H9 (cell line): ENCODE measurements around the gene BNIP5. TPM values are rescaled to one million over a fixed set of nuclear protein-coding genes. Genes with fewer than 3 reads are reported as not detected.
A peak's percentile ranks its signal among the peaks of the same experiment; 100 is the strongest.

Experiments used
- DNase-seq: peaks from one replicate; pipeline ENCODE4 v3.0.0-alpha.2; 2017
- H2AFZ ChIP-seq: one replicate; pipeline ENCODE4 v1.6.1; 2013; ENCODE audit warnings: mild to moderate bottlenecking, low read length, control low read depth, moderate library complexity
- H2AK5ac ChIP-seq: 2 replicates; pipeline ENCODE4 v1.6.1; 2013; ENCODE audit warnings: low read length, control low read depth, mixed read lengths; ENCODE audit not compliant: insufficient read length
- H2BK120ac ChIP-seq: one replicate; pipeline ENCODE4 v1.6.1; 2013; ENCODE audit warnings: low read depth, mild to moderate bottlenecking, low read length, control low read depth, inconsistent platforms; ENCODE audit not compliant: poor library complexity, severe bottlenecking
- H2BK12ac ChIP-seq: 2 replicates; pipeline ENCODE4 v1.6.1; 2013; ENCODE audit warnings: low read length, control low read depth, mixed read lengths, low read depth; ENCODE audit not compliant: insufficient read length
- H2BK15ac ChIP-seq: 2 replicates; pipeline ENCODE4 v1.6.1; 2013; ENCODE audit warnings: low read depth, low read length, control low read depth
- H2BK20ac ChIP-seq: one replicate; pipeline ENCODE4 v1.6.1; 2013; ENCODE audit warnings: low read depth, mild to moderate bottlenecking, low read length, control low read depth, inconsistent platforms; ENCODE audit not compliant: poor library complexity, severe bottlenecking
- H2BK5ac ChIP-seq: 2 replicates; pipeline ENCODE4 v1.6.1; 2013; ENCODE audit warnings: low read length, control low read depth, mixed read lengths; ENCODE audit not compliant: insufficient read length
- H3K14ac ChIP-seq: 2 replicates; pipeline ENCODE4 v1.6.1; 2013; ENCODE audit warnings: low read length, control low read depth; ENCODE audit not compliant: insufficient read depth
- H3K18ac ChIP-seq: 2 replicates; pipeline ENCODE4 v1.6.1; 2013; ENCODE audit warnings: low read depth, mild to moderate bottlenecking, mixed read lengths, low read length, control low read depth; ENCODE audit not compliant: insufficient read length
- H3K23ac ChIP-seq: 2 replicates; pipeline ENCODE4 v1.6.1; 2013; ENCODE audit warnings: low read length, control low read depth, mixed read lengths, low read depth; ENCODE audit not compliant: insufficient read length
- H3K23me2 ChIP-seq: 2 replicates; pipeline ENCODE4 v1.6.1; 2013; ENCODE audit warnings: low read depth, mild to moderate bottlenecking, mixed read lengths, low read length, control low read depth; ENCODE audit not compliant: insufficient read length, poor library complexity, severe bottlenecking
- H3K27ac ChIP-seq: 2 replicates; pipeline ENCODE4 v1.5.1; 2013; ENCODE audit warnings: low read length, control low read depth, mixed read lengths, low read depth; ENCODE audit not compliant: insufficient read length
- H3K27me3 ChIP-seq: 2 replicates; pipeline ENCODE4 v1.6.1; 2013; ENCODE audit warnings: low read length, control low read depth, inconsistent platforms; ENCODE audit not compliant: insufficient read depth
- H3K4ac ChIP-seq: 2 replicates; pipeline ENCODE4 v1.6.1; 2013; ENCODE audit warnings: low read depth, mild to moderate bottlenecking, control low read depth, inconsistent platforms, low read length, moderate library complexity
- H3K4me1 ChIP-seq: 2 replicates; pipeline ENCODE4 v1.6.1; 2013; ENCODE audit warnings: low read length, control low read depth, inconsistent platforms; ENCODE audit not compliant: insufficient read depth
- H3K4me2 ChIP-seq: 2 replicates; pipeline ENCODE4 v1.6.1; 2013; ENCODE audit warnings: low read length, control low read depth, mixed read lengths; ENCODE audit not compliant: insufficient read length, insufficient read depth
- H3K56ac ChIP-seq: 2 replicates; pipeline ENCODE4 v1.6.1; 2013; ENCODE audit warnings: low read depth, mild to moderate bottlenecking, mixed read lengths, low read length, control low read depth; ENCODE audit not compliant: insufficient read length
- H3K79me1 ChIP-seq: 2 replicates; pipeline ENCODE4 v1.6.1; 2013; ENCODE audit warnings: low read depth, mild to moderate bottlenecking, moderate library complexity, low read length, control low read depth, inconsistent platforms; ENCODE audit not compliant: insufficient read depth, poor library complexity, severe bottlenecking
- H3K79me2 ChIP-seq: 2 replicates; pipeline ENCODE4 v1.6.1; 2013; ENCODE audit warnings: low read length, control low read depth, inconsistent platforms; ENCODE audit not compliant: insufficient read depth
- H3K9ac ChIP-seq: 2 replicates; pipeline ENCODE4 v1.6.1; 2013; ENCODE audit warnings: low read length, control low read depth, mixed read lengths; ENCODE audit not compliant: insufficient read length; ENCODE audit errors: extremely low read depth
- H3K9me3 ChIP-seq: one replicate; pipeline ENCODE4 v1.6.1; 2013; ENCODE audit warnings: low read depth, low read length, inconsistent platforms; ENCODE audit not compliant: control insufficient read depth
- H3T11ph ChIP-seq: one replicate; pipeline ENCODE4 v1.6.1; 2013; ENCODE audit warnings: mild to moderate bottlenecking, low read length, control low read depth, inconsistent platforms
- H4K20me1 ChIP-seq: one replicate; pipeline ENCODE4 v1.6.1; 2013; ENCODE audit not compliant: control insufficient read depth, insufficient read length, insufficient read depth
- H4K5ac ChIP-seq: 2 replicates; pipeline ENCODE4 v1.6.1; 2013; ENCODE audit warnings: low read depth, mild to moderate bottlenecking, mixed read lengths, low read length, control low read depth; ENCODE audit not compliant: insufficient read length
- H4K8ac ChIP-seq: replicated peaks from 2 replicates; pipeline ENCODE4 v1.6.1; 2013; ENCODE audit warnings: low read length, control low read depth, mixed read lengths, low read depth; ENCODE audit not compliant: insufficient read length
- H4K91ac ChIP-seq: 2 replicates; pipeline ENCODE4 v1.6.1; 2013; ENCODE audit warnings: low read depth, mild to moderate bottlenecking, moderate library complexity, mixed read lengths, low read length, control low read depth; ENCODE audit not compliant: insufficient read length
- H3K27ac Mint-ChIP-seq, 3 experiments: 2 replicates in 2 of 3; 3 replicates in 1 of 3; pipeline ENCODE4 v1.8.0; 2020 to 2021; ENCODE audit warnings: mixed read lengths in 3 of 3, mild to moderate bottlenecking in 1 of 3, moderate library complexity in 1 of 3
- H3K27me3 Mint-ChIP-seq: 2 replicates; pipeline ENCODE4 v1.8.0; 2021; ENCODE audit warnings: low read depth, mild to moderate bottlenecking, moderate library complexity, mixed read lengths
- H3K36me3 Mint-ChIP-seq, 3 experiments: 2 replicates in 2 of 3; 3 replicates in 1 of 3; pipeline ENCODE4 v1.8.0; 2020 to 2021; ENCODE audit warnings: low read depth in 3 of 3, mixed read lengths in 3 of 3; ENCODE audit not compliant: insufficient read depth in 1 of 3
- H3K4me1 Mint-ChIP-seq, 2 experiments: 2 replicates each; pipeline ENCODE4 v1.8.0; 2020; ENCODE audit warnings: mixed read lengths in 2 of 2
- H3K4me3 Mint-ChIP-seq, 2 experiments: 2 replicates in 1 of 2; 3 replicates in 1 of 2; pipeline ENCODE4 v1.8.0; 2020 to 2021; ENCODE audit warnings: mild to moderate bottlenecking in 2 of 2, mixed read lengths in 2 of 2, moderate library complexity in 1 of 2
- H3K9me3 Mint-ChIP-seq, 2 experiments: 2 replicates in 1 of 2; 3 replicates in 1 of 2; pipeline ENCODE4 v1.8.0; 2020; ENCODE audit warnings: mild to moderate bottlenecking in 2 of 2, mixed read lengths in 2 of 2, moderate library complexity in 1 of 2
- CTCF ChIP-seq: fragments of 200-600 bp; sonication (generic); conservative IDR thresholded peaks from 3 replicates; pipeline ENCODE4 v1.8.0; 2021; ENCODE audit warnings: antibody characterized with exemption, mild to moderate bottlenecking
- WGBS: extraction: QIAGEN DNeasy Blood & Tissue Kit; methylation state at CpG from one replicate; pipeline ENCODE4 v1.1.7; 2013; ENCODE audit warnings: missing lambda C conversion rate, low lambda C conversion rate, mixed read lengths; ENCODE audit not compliant: insufficient read length; ENCODE audit errors: extremely low coverage; 5-methylcytosine and 5-hydroxymethylcytosine counted together
- total RNA-seq: library from RNA; stranded (reverse); gene quantifications from 2 replicates; pipeline ENCODE4 v1.2.1, GENCODE V29; 2021

Gene BNIP5
- total RNA-seq, 1 experiment from 2014 or later, result not detected

GRCh38 chr6:36327226-36327918 is 9.3 kb downstream of the BNIP5 start:
- H3K4me1 Mint-ChIP-seq, result peaks cover 26 to 47% of the 10 kb centered on the region in 2 experiments
- no peak overlapping the region for H2AFZ ChIP-seq
- no peak overlapping the region for H2AK5ac ChIP-seq
- DNase-seq, result peak; percentile 41
- H3K27ac Mint-ChIP-seq, result no peak overlapping the region
- no peak overlapping the region for H2BK120ac ChIP-seq
- H3K23ac ChIP-seq, result no peak overlapping the region
- no peaks in the 10 kb centered on the region for H3K36me3 Mint-ChIP-seq
- H2BK12ac ChIP-seq, result no peak overlapping the region
- no peak overlapping the region for H2BK5ac ChIP-seq
- no peak overlapping the region for H4K5ac ChIP-seq
- no peak for TF ChIP-seq CTCF
- H4K91ac ChIP-seq, result no peak overlapping the region
- no peak overlapping the region for H3K9ac ChIP-seq
- H4K20me1 ChIP-seq, result no peaks in the 10 kb centered on the region
- no peak overlapping the region for H4K8ac ChIP-seq
- H3K79me1 ChIP-seq, result no peaks in the 10 kb centered on the region
- no peaks in the 10 kb centered on the region for H3K4me1 ChIP-seq
- H2BK20ac ChIP-seq, result no peak overlapping the region
- H3K27me3 Mint-ChIP-seq, result peaks cover 9% of the 10 kb centered on the region
- H3K9me3 Mint-ChIP-seq, result no peaks in the 10 kb centered on the region; a peak in 1 of 5 replicates
- no peak overlapping the region for H3T11ph ChIP-seq
- no peak overlapping the region for H3K4me2 ChIP-seq
- H3K27me3 ChIP-seq, result no peaks in the 10 kb centered on the region
- no peak overlapping the region for H3K27ac ChIP-seq
- no peak overlapping the region for H3K4ac ChIP-seq
- no peaks in the 10 kb centered on the region for H3K79me2 ChIP-seq
- no peak overlapping the region for H3K14ac ChIP-seq
- H3K9me3 ChIP-seq, result no peaks in the 10 kb centered on the region
- no peak overlapping the region for H3K4me3 Mint-ChIP-seq
- no peaks in the 10 kb centered on the region for H3K23me2 ChIP-seq
- no peak overlapping the region for H3K18ac ChIP-seq
- H3K56ac ChIP-seq, result no peak overlapping the region
- WGBS, result no CpG with 5 or more reads among the region's 6 CpGs
- H2BK15ac ChIP-seq, result no peak overlapping the region
